HCT116 (cell line): ENCODE results near the gene CDH13. TPM values are rescaled to one million over a fixed set of nuclear protein-coding genes. Genes with fewer than 3 reads are reported as not detected.

Experiments
- ATAC-seq: fragments of 200-7000 bp; cut with Tn5 transposase; 2 replicates; pipeline ENCODE4 v1.9.1; 2020; ENCODE audit warnings: mild to moderate bottlenecking, moderate library complexity
- BruUV-seq: library from RNA; stranded (reverse); fragments of 400-500 nt; replicated peaks from 2 replicates; lab custom pipeline; 2021; lab: Mats Ljungman, UMichigan
- CTCF ChIA-PET: fragments of 300-600 bp; sonication (Branson Sonifier 250); formaldehyde crosslinking; loops from one replicate; lab custom pipeline; 2021; ENCODE audit warnings: antibody characterized with exemption; lab: Charles Lee
- POLR2A ChIA-PET: fragments of 300-600, 350-600 bp; sonication (Branson Sonifier 250); formaldehyde crosslinking; loops from one replicate; lab custom pipeline; 2021; ENCODE audit warnings: antibody characterized with exemption; lab: Charles Lee
- RAD21 ChIA-PET, 2 experiments: fragments of 300-600 bp; sonication (Branson Sonifier 250); formaldehyde crosslinking; loops; one replicate each; lab custom pipeline; 2023; ENCODE audit warnings: low total read pairs in 2 of 2; ENCODE audit not compliant: uncharacterized antibody in 2 of 2, unreplicated experiment in 2 of 2, low non-redundant PET in 1 of 2; lab: Charles Lee
- DNase-seq: peaks from one replicate; pipeline ENCODE4 v3.0.0-alpha.2; 2010; ENCODE audit warnings: low read depth, low spot score
- H2AFZ ChIP-seq: fragments of 200-600 bp; shearing (Covaris generic), sonication (generic); 2 replicates; pipeline ENCODE4 v1.6.1; 2017; ENCODE audit warnings: low read depth, mixed run types, mixed read lengths, antibody characterized with exemption, low read length; ENCODE audit not compliant: poor library complexity, severe bottlenecking
- H3K27ac ChIP-seq: 2 replicates; pipeline ENCODE4 v1.5.1; 2012; ENCODE audit warnings: low read depth, low read length
- H3K27me3 ChIP-seq: fragments of 200-600 bp; sonication (generic); 2 replicates; pipeline ENCODE4 v1.6.1; 2016; ENCODE audit warnings: mixed run types, low read length, mixed read lengths; ENCODE audit not compliant: insufficient read depth
- H3K36me3 ChIP-seq, 2 experiments: fragments of 200-500 bp in 1 of 2; fragments of 200-600 bp in 1 of 2; sonication (Bioruptor generic) in 1 of 2; sonication (generic) in 1 of 2; 2 replicates each; pipeline versions ENCODE4 v1.5.1 to v1.6.1; 2014 to 2016; ENCODE audit warnings: low read length in 2 of 2, inconsistent platforms in 1 of 2, mixed read lengths in 1 of 2, mixed run types in 1 of 2; ENCODE audit not compliant: insufficient read depth in 2 of 2, control insufficient read depth in 1 of 2
- H3K4me1 ChIP-seq, 2 experiments: fragments of 200-600 bp in 1 of 2; sonication (generic) in 1 of 2; 2 replicates each; pipeline versions ENCODE4 v1.5.1 to v1.6.1; 2012 to 2017; ENCODE audit warnings: low read length in 2 of 2, inconsistent platforms in 1 of 2, mild to moderate bottlenecking in 1 of 2, mixed read lengths in 1 of 2, mixed run types in 1 of 2, moderate library complexity in 1 of 2; ENCODE audit not compliant: insufficient read depth in 2 of 2, control insufficient read depth in 1 of 2
- H3K4me2 ChIP-seq: fragments of 200-600 bp; sonication (generic); 2 replicates; pipeline ENCODE4 v1.6.1; 2017; ENCODE audit warnings: mixed run types, low read length, mixed read lengths
- H3K4me3 ChIP-seq, 2 experiments: fragments of 200-600 bp in 1 of 2; sonication (generic) in 1 of 2; replicated peaks in 1 of 2; 2 replicates each; pipeline ENCODE4 v1.5.1; 2011 to 2016; ENCODE audit warnings: low read length in 2 of 2, control low read depth in 1 of 2, low read depth in 1 of 2, mild to moderate bottlenecking in 1 of 2, mixed read lengths in 1 of 2, mixed run types in 1 of 2
- H3K79me2 ChIP-seq: fragments of 200-600 bp; sonication (generic); 2 replicates; pipeline ENCODE4 v1.6.1; 2017; ENCODE audit warnings: mild to moderate bottlenecking, mixed run types, low read length, moderate library complexity, mixed read lengths; ENCODE audit not compliant: insufficient read depth
- H3K9ac ChIP-seq: fragments of 200-600 bp; sonication (generic); 2 replicates; pipeline ENCODE4 v1.6.1; 2016; ENCODE audit warnings: low read length, mixed read lengths
- H3K9me2 ChIP-seq: fragments of 200-600 bp; sonication (generic), shearing (Covaris generic); 2 replicates; pipeline ENCODE4 v1.6.1; 2017; ENCODE audit warnings: mixed run types, mild to moderate bottlenecking, moderate library complexity; ENCODE audit not compliant: insufficient read depth
- H3K9me3 ChIP-seq, 2 experiments: fragments of 200-500 bp in 1 of 2; fragments of 200-600 bp in 1 of 2; sonication (Bioruptor generic) in 1 of 2; sonication (generic) in 1 of 2; 2 replicates each; pipeline ENCODE4 v1.6.1; 2014 to 2017; ENCODE audit warnings: low read length in 2 of 2, mixed read lengths in 2 of 2, inconsistent platforms in 1 of 2, low read depth in 1 of 2, mild to moderate bottlenecking in 1 of 2, mixed run types in 1 of 2, moderate library complexity in 1 of 2; ENCODE audit not compliant: control insufficient read depth in 1 of 2, insufficient read depth in 1 of 2
- H4K20me1 ChIP-seq: fragments of 200-600 bp; sonication (generic), shearing (Covaris generic); 2 replicates; pipeline ENCODE4 v1.6.1; 2017; ENCODE audit warnings: mixed run types, mild to moderate bottlenecking, moderate library complexity; ENCODE audit not compliant: insufficient read depth
- CBX3 ChIP-seq: IDR thresholded peaks from 2 replicates; pipeline ENCODE4 v1.6.1; 2012; ENCODE audit warnings: low read depth
- CEBPB ChIP-seq: IDR thresholded peaks from 2 replicates; pipeline ENCODE4 v1.6.1; 2012; ENCODE audit warnings: low read depth
- ELF1 ChIP-seq: IDR thresholded peaks from 2 replicates; pipeline ENCODE4 v1.6.1; 2012; ENCODE audit warnings: low read depth, borderline replicate concordance
- EZH2phosphoT487 ChIP-seq: fragments of 200-600 bp; IDR thresholded peaks from 2 replicates; pipeline ENCODE4 v1.6.1; 2018; ENCODE audit warnings: antibody characterized with exemption, borderline replicate concordance
- JUND ChIP-seq: IDR thresholded peaks from 2 replicates; pipeline ENCODE4 v1.6.1; 2012
- POLR2AphosphoS5 ChIP-seq: IDR thresholded peaks from 2 replicates; pipeline ENCODE4 v1.6.1; 2011; ENCODE audit warnings: mild to moderate bottlenecking, low read depth, low read length, moderate library complexity
- SRF ChIP-seq: IDR thresholded peaks from 2 replicates; pipeline ENCODE4 v1.6.1; 2012; ENCODE audit warnings: low read depth
- TCF7L2 ChIP-seq: IDR thresholded peaks from 2 replicates; pipeline ENCODE4 v1.7.0; 2011; ENCODE audit warnings: borderline replicate concordance, inconsistent platforms; ENCODE audit not compliant: insufficient read depth, insufficient read length; ENCODE audit errors: extremely low read depth
- YY1 ChIP-seq: IDR thresholded peaks from 2 replicates; pipeline ENCODE4 v1.6.1; 2011; ENCODE audit warnings: low read length, low read depth, moderate library complexity, mild to moderate bottlenecking; ENCODE audit not compliant: insufficient replicate concordance; ENCODE audit errors: extremely low read depth
- ZNF274 ChIP-seq: fragments of 200-500 bp; sonication (Bioruptor generic); IDR thresholded peaks from 2 replicates; pipeline ENCODE4 v1.6.1; 2014; ENCODE audit warnings: mild to moderate bottlenecking, low read depth, low read length, inconsistent platforms
- intact Hi-C: fragments of 100-400 bp; cut with micrococcal nuclease; formaldehyde crosslinking; loops from 2 replicates; pipeline ENCODE4 v1.10.0; 2022
- total RNA-seq: library from RNA; stranded (reverse); gene quantifications from one replicate; pipeline ENCODE4 v1.2.1, GENCODE V29; 2021; ENCODE audit not compliant: unreplicated experiment
- TF ChIP-seq, protein P1 (sequence below), 3 experiments: fragments of 200-600 bp in 1 of 3; sonication (generic) in 1 of 3; IDR thresholded peaks in 2 of 3; conservative IDR thresholded peaks in 1 of 3; 2 replicates each; pipeline ENCODE4 v1.5.1; 2012 to 2017; ENCODE audit warnings: low read depth in 2 of 3, low read length in 2 of 3, antibody characterized with exemption in 1 of 3, borderline replicate concordance in 1 of 3, control low read depth in 1 of 3, mild to moderate bottlenecking in 1 of 3, mixed read lengths in 1 of 3, mixed run types in 1 of 3, moderate library complexity in 1 of 3; ENCODE audit not compliant: insufficient read depth in 1 of 3

Gene CDH13
- total RNA-seq, 1 experiment from 2014 or later = not detected

DNA sequence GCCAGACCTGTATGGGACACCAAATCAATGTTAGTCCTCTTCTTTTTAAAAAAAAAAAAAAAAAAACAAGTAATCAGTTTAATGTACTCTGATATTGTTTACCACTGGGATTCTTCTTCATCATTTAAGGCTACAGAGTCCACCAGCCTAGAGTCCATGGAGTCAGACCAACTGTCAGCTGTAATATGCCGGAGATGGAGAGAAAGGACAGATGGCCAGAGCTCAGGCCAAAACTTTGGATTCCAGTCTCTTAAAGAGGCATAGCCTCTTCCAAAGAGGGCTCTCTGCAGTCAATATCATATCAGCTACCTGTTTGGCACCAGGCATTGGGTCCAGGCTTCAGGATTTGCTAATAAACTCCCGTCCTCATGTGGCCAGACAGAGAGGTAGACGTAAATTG lies 711.4 kb downstream of the CDH13 start:
- no peak for TF ChIP-seq CEBPB
- TF ChIP-seq TCF7L2 = no peak
- TF ChIP-seq, protein P1, sequence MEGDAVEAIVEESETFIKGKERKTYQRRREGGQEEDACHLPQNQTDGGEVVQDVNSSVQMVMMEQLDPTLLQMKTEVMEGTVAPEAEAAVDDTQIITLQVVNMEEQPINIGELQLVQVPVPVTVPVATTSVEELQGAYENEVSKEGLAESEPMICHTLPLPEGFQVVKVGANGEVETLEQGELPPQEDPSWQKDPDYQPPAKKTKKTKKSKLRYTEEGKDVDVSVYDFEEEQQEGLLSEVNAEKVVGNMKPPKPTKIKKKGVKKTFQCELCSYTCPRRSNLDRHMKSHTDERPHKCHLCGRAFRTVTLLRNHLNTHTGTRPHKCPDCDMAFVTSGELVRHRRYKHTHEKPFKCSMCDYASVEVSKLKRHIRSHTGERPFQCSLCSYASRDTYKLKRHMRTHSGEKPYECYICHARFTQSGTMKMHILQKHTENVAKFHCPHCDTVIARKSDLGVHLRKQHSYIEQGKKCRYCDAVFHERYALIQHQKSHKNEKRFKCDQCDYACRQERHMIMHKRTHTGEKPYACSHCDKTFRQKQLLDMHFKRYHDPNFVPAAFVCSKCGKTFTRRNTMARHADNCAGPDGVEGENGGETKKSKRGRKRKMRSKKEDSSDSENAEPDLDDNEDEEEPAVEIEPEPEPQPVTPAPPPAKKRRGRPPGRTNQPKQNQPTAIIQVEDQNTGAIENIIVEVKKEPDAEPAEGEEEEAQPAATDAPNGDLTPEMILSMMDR (IDR thresholded peaks at IDR 0.05 in 2 of 3, conservative IDR thresholded peaks at IDR 0.05 in 1 of 3; ENCODE audit: borderline replicate concordance in 1 of 3, insufficient read depth in 1 of 3, low read depth in 2 of 3, low read length in 2 of 3) = no peak
- Histone ChIP-seq H3K4me1 (no peaks in the 10 kb centered on the region), H3K4me3 (no peak overlapping the region), H2AFZ (no peak overlapping the region), H4K20me1 (no peaks in the 10 kb centered on the region), H3K27ac (no peak overlapping the region), H3K4me2 (no peak overlapping the region), H3K9me3 (peaks cover 0 to 3% of the 10 kb centered on the region in 2 experiments; a peak in 1 of 4 replicates), H3K36me3 (no peaks in the 10 kb centered on the region), H3K9me2 (no peaks in the 10 kb centered on the region), H3K79me2 (no peaks in the 10 kb centered on the region), H3K27me3 (no peaks in the 10 kb centered on the region), H3K9ac (no peak overlapping the region)
- no TSS peak for BruUV-seq
- POLR2A ChIA-PET = no interaction called here
- RAD21 ChIA-PET = no interaction called here
- CTCF ChIA-PET = no interaction called here
- intact Hi-C loops = no loop called here
- no peak for DNase-seq
- no peak for ATAC-seq

GRCh38 chr16:83338941-83339340 lies 712.2 kb downstream of the CDH13 start:
- Histone ChIP-seq H3K27me3 (no peaks in the 10 kb centered on the region), H3K36me3 (no peaks in the 10 kb centered on the region), H3K4me2 (no peak overlapping the region), H2AFZ (no peak overlapping the region), H3K4me1 (no peaks in the 10 kb centered on the region), H3K9ac (no peak overlapping the region), H3K9me3 (peaks cover 0 to 3% of the 10 kb centered on the region in 2 experiments; a peak in 1 of 4 replicates), H3K9me2 (no peaks in the 10 kb centered on the region), H3K27ac (no peak overlapping the region), H3K79me2 (no peaks in the 10 kb centered on the region), H3K4me3 (no peak overlapping the region), H4K20me1 (no peaks in the 10 kb centered on the region)
- no peak for TF ChIP-seq CBX3
- no peak for TF ChIP-seq ZNF274
- no peak for TF ChIP-seq CEBPB
- no peak for TF ChIP-seq YY1
- no peak for TF ChIP-seq ELF1
- no peak for TF ChIP-seq EZH2phosphoT487
- TF ChIP-seq POLR2AphosphoS5 = no peak
- no peak for TF ChIP-seq JUND
- no peak for TF ChIP-seq SRF
- TF ChIP-seq TCF7L2 = no peak
- DNase-seq (no peak), ATAC-seq (no peak)
- RAD21 ChIA-PET = no interaction called here
- intact Hi-C loops = no loop called here
- CTCF ChIA-PET = no interaction called here
- POLR2A ChIA-PET = no interaction called here
- BruUV-seq = no TSS peak
